Forelimb muscle (tissue), 1 donor: ENCODE results near the gene DOHH. TPM values are rescaled to one million over a fixed set of nuclear protein-coding genes. Genes with fewer than 3 reads are reported as not detected.

Experiments
- DNase-seq: peaks from one replicate; pipeline ENCODE4 v3.0.0-alpha.2; 2013; ENCODE audit warnings: low read depth
- polyA plus RNA-seq: library from polyadenylated mRNA; unstranded; fragments of 120-200 nt; gene quantifications from one replicate; pipeline ENCODE4 v1.2.1, GENCODE V29; 2013; ENCODE audit not compliant: insufficient read length

The DOHH gene
- polyA plus RNA-seq, 1 donor = 6.8 TPM

- DNase-seq = no peak
Measured at GRCh38 chr19:3478409-3479176, 21.9 kb downstream of the DOHH start.

- DNase-seq = no peak
Measured at GRCh38 chr19:3477951-3478350, 22.5 kb downstream of the DOHH start.

GRCh38 chr19:3477506-3477905, 23.0 kb downstream of the DOHH start:
- no peak for DNase-seq

- no peak for DNase-seq
Measured at GRCh38 chr19:3476830-3477229, 23.6 kb downstream of the DOHH start.

- no peak for DNase-seq
Measured at GRCh38 chr19:3475449-3475848, 25.0 kb downstream of the DOHH start.

GRCh38 chr19:3474614-3475013, 25.9 kb downstream of the DOHH start:
- DNase-seq = no peak

- no peak for DNase-seq
Measured at GRCh38 chr19:3474010-3474409, 26.5 kb downstream of the DOHH start.

GRCh38 chr19:3471954-3472655, 28.4 kb downstream of the DOHH start:
- no peak for DNase-seq

- DNase-seq = no peak
Measured at GRCh38 chr19:3470500-3471128, 29.9 kb downstream of the DOHH start.

- no peak for DNase-seq
Measured at GRCh38 chr19:3469638-3470499, 30.6 kb downstream of the DOHH start.

- no peak for DNase-seq
Measured at GRCh38 chr19:3468211-3468610, 32.3 kb downstream of the DOHH start.

GRCh38 chr19:3467437-3468198, 32.9 kb downstream of the DOHH start:
- no peak for DNase-seq

GRCh38 chr19:3466635-3467034, 33.8 kb downstream of the DOHH start:
- no peak for DNase-seq

- no peak for DNase-seq
Measured at GRCh38 chr19:3465552-3465951, 34.9 kb downstream of the DOHH start.

- no peak for DNase-seq
Measured at GRCh38 chr19:3464587-3465235, 35.8 kb downstream of the DOHH start.

- no peak for DNase-seq
Measured at GRCh38 chr19:3463714-3464586, 36.5 kb downstream of the DOHH start.

- DNase-seq = no peak
Measured at GRCh38 chr19:3462991-3463713, 37.3 kb downstream of the DOHH start.

- DNase-seq = no peak
Measured at GRCh38 chr19:3459965-3460582, 40.4 kb downstream of the DOHH start.
